ENCODE data around the gene KRCC1.

Gene KRCC1

GRCh38 chr2:88055371-88056128 is at the start of gene KRCC1:
Gene KRCC1 (minus strand): TSS chr2:88055783. CDS start chr2:88028563, 27,220 bp downstream.
- Mint-ChIP-seq H3K4me1 (peaks cover 68% of the 10 kb centered on the region), H3K27me3 (no peaks in the 10 kb centered on the region), H3K4me3 (peak within 1 kb of the TSS; percentile 98), H3K9me3 (no peaks in the 10 kb centered on the region), H3K27ac (peak within 1 kb of the TSS; percentile 99)
- ATAC-seq (peak; percentile 94), DNase-seq (peak; percentile 92 to 94)

GRCh38 chr2:88100489-88100858 is 44.9 kb upstream of the KRCC1 start:
- ATAC-seq (no peak), DNase-seq (no peak)
- H3K27me3 Mint-ChIP-seq = no peaks in the 10 kb centered on the region
- H3K27ac Mint-ChIP-seq = no peak overlapping the region
- H3K4me3 Mint-ChIP-seq = no peak overlapping the region
- no peaks in the 10 kb centered on the region for H3K4me1 Mint-ChIP-seq
- no peaks in the 10 kb centered on the region for H3K9me3 Mint-ChIP-seq

GRCh38 chr2:88099798-88100488 is 44.4 kb upstream of the KRCC1 start:
- no peaks in the 10 kb centered on the region for H3K9me3 Mint-ChIP-seq
- H3K4me1 Mint-ChIP-seq = no peaks in the 10 kb centered on the region
- ATAC-seq (no peak), DNase-seq (no peak)
- peak overlapping the region in 1 of 2 donors; percentile 2 for H3K27ac Mint-ChIP-seq
- H3K4me3 Mint-ChIP-seq = no peak overlapping the region
- H3K27me3 Mint-ChIP-seq = no peaks in the 10 kb centered on the region

GRCh38 chr2:88098558-88098900 is 42.9 kb upstream of the KRCC1 start:
- H3K4me3 Mint-ChIP-seq = no peak overlapping the region
- DNase-seq (no peak), ATAC-seq (no peak)
- no peaks in the 10 kb centered on the region for H3K27me3 Mint-ChIP-seq
- no peak overlapping the region for H3K27ac Mint-ChIP-seq
- no peaks in the 10 kb centered on the region for H3K4me1 Mint-ChIP-seq
- H3K9me3 Mint-ChIP-seq = no peaks in the 10 kb centered on the region

- Mint-ChIP-seq H3K27ac (no peak overlapping the region), H3K4me1 (peaks cover under 1% of the 10 kb centered on the region), H3K27me3 (no peaks in the 10 kb centered on the region), H3K4me3 (no peak overlapping the region), H3K9me3 (peaks cover 0 to 1% of the 10 kb centered on the region in 2 donors)
- DNase-seq (no peak), ATAC-seq (no peak)
Measured at GRCh38 chr2:88097891-88098557, 42.4 kb upstream of the KRCC1 start.

- Mint-ChIP-seq H3K27ac (no peak overlapping the region), H3K27me3 (no peaks in the 10 kb centered on the region)
- ATAC-seq = no peak
Measured at GRCh38 chr2:88097192-88097591, 41.6 kb upstream of the KRCC1 start.

GRCh38 chr2:88096708-88097107 is 41.1 kb upstream of the KRCC1 start:
- Mint-ChIP-seq H3K4me3 (no peak overlapping the region), H3K4me1 (peaks cover 8% of the 10 kb centered on the region), H3K27me3 (no peaks in the 10 kb centered on the region), H3K27ac (no peak overlapping the region), H3K9me3 (peaks cover 0 to 5% of the 10 kb centered on the region in 2 donors)
- no peak for DNase-seq
- ATAC-seq = no peak

More at GRCh38 chr2:88097192-88097591, 41.6 kb upstream of the KRCC1 start:
- Mint-ChIP-seq H3K4me3 (no peak overlapping the region), H3K4me1 (peaks cover 8% of the 10 kb centered on the region), H3K9me3 (peaks cover 0 to 5% of the 10 kb centered on the region in 2 donors)
- no peak for DNase-seq

- Mint-ChIP-seq H3K4me3 (no peak overlapping the region), H3K9me3 (peaks cover 0 to 5% of the 10 kb centered on the region in 2 donors), H3K27ac (no peak overlapping the region), H3K27me3 (no peaks in the 10 kb centered on the region), H3K4me1 (peaks cover 24% of the 10 kb centered on the region)
- DNase-seq (no peak), ATAC-seq (no peak)
Measured at GRCh38 chr2:88095022-88095421, 39.4 kb upstream of the KRCC1 start.

GRCh38 chr2:88092773-88093172 is 37.2 kb upstream of the KRCC1 start:
- no peak overlapping the region for H3K4me3 Mint-ChIP-seq
- ATAC-seq (no peak), DNase-seq (no peak)
- H3K4me1 Mint-ChIP-seq = peaks cover 28% of the 10 kb centered on the region
- peaks cover 0 to 5% of the 10 kb centered on the region in 2 donors for H3K9me3 Mint-ChIP-seq
- H3K27me3 Mint-ChIP-seq = no peaks in the 10 kb centered on the region
- H3K27ac Mint-ChIP-seq = no peak overlapping the region

GRCh38 chr2:88091943-88092342 is 36.4 kb upstream of the KRCC1 start:
- no peak overlapping the region for H3K27ac Mint-ChIP-seq
- peaks cover 28% of the 10 kb centered on the region for H3K4me1 Mint-ChIP-seq
- H3K4me3 Mint-ChIP-seq = no peak overlapping the region

GRCh38 chr2:88090446-88091283 is 35.1 kb upstream of the KRCC1 start:
- H3K9me3 Mint-ChIP-seq = peaks cover 0 to 5% of the 10 kb centered on the region in 2 donors
- peak; percentile 60 for ATAC-seq
- peak; percentile 2 to 10 for DNase-seq
- peaks cover 28% of the 10 kb centered on the region for H3K4me1 Mint-ChIP-seq
- peak overlapping the region; percentile 75 to 80 for H3K27ac Mint-ChIP-seq
- no peaks in the 10 kb centered on the region for H3K27me3 Mint-ChIP-seq
- peak overlapping the region in 1 of 2 donors; percentile 18 for H3K4me3 Mint-ChIP-seq

More at GRCh38 chr2:88091943-88092342, 36.4 kb upstream of the KRCC1 start:
- DNase-seq (no peak), ATAC-seq (no peak)
- peaks cover 0 to 5% of the 10 kb centered on the region in 2 donors for H3K9me3 Mint-ChIP-seq
- no peaks in the 10 kb centered on the region for H3K27me3 Mint-ChIP-seq

GRCh38 chr2:88088999-88089398 is 33.4 kb upstream of the KRCC1 start:
- Mint-ChIP-seq H3K27me3 (no peaks in the 10 kb centered on the region), H3K9me3 (peaks cover 0 to 5% of the 10 kb centered on the region in 2 donors), H3K4me1 (peaks cover 28% of the 10 kb centered on the region), H3K4me3 (no peak overlapping the region), H3K27ac (no peak overlapping the region)
- DNase-seq (no peak), ATAC-seq (no peak)

- Mint-ChIP-seq H3K27ac (no peak overlapping the region), H3K4me3 (no peak overlapping the region), H3K9me3 (peaks cover 0 to under 1% of the 10 kb centered on the region in 2 donors), H3K27me3 (no peaks in the 10 kb centered on the region), H3K4me1 (peaks cover 25% of the 10 kb centered on the region)
- DNase-seq = no peak
- no peak for ATAC-seq
Measured at GRCh38 chr2:88087763-88088162, 32.2 kb upstream of the KRCC1 start.

GRCh38 chr2:88087073-88087472 is 31.5 kb upstream of the KRCC1 start:
- H3K4me3 Mint-ChIP-seq = no peak overlapping the region
- DNase-seq (no peak), ATAC-seq (no peak)
- H3K9me3 Mint-ChIP-seq = no peaks in the 10 kb centered on the region
- H3K27me3 Mint-ChIP-seq = no peaks in the 10 kb centered on the region
- peaks cover 20% of the 10 kb centered on the region for H3K4me1 Mint-ChIP-seq
- H3K27ac Mint-ChIP-seq = no peak overlapping the region

- no peak overlapping the region for H3K4me3 Mint-ChIP-seq
- peak overlapping the region in 1 of 2 donors; percentile 41 for H3K27ac Mint-ChIP-seq
- no peak for DNase-seq
- no peaks in the 10 kb centered on the region for H3K9me3 Mint-ChIP-seq
- no peak for ATAC-seq
- peaks cover 17% of the 10 kb centered on the region for H3K4me1 Mint-ChIP-seq
- no peaks in the 10 kb centered on the region for H3K27me3 Mint-ChIP-seq
Measured at GRCh38 chr2:88086401-88086800, 30.8 kb upstream of the KRCC1 start.
